ENCODE data around the gene METTL21A. TPM values are rescaled to one million over a fixed set of nuclear protein-coding genes. Genes with fewer than 3 reads are reported as not detected.

The METTL21A gene
- total and polyA plus RNA-seq, 9 of the 15 experiments (the other 6 are each of a cell fraction or from before 2014, with no cell fraction given), result 9.1 to 46.5 (median 37.4) TPM

DNA sequence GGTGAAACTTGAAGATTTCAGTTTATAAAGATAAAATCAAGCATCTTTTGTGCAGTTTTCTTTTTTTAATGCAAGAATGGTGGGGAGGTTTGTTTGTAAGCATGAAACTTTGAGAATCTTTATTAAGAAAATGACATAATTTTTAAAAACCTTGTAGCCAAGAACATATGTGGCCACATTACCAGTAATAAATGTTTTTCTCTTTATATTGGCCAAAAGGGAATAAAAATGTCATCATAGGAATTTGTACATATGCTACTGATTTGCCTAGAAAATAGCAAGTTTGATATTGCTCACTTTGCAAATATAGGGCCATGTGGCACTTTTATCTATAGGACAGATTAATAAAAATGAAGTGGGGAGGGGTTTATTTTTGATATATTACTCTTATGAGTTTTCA is 25.6 kb downstream of the METTL21A start:
- DNase-seq (ENCODE audit: extremely low read depth in 1 of 4, low spot score in 3 of 4), result no peak
- Histone ChIP-seq H3K9me3 (replicated peaks; ENCODE audit: control insufficient read depth, insufficient read depth, low read depth, low read length) (no peaks in the 10 kb centered on the region), H3K27me3 (ENCODE audit: control insufficient read depth in 2 of 2, insufficient read depth in 2 of 2, low read length in 2 of 2) (no peaks in the 10 kb centered on the region), H4K20me1 (replicated peaks; ENCODE audit: control insufficient read depth, insufficient read depth, low read length) (no peaks in the 10 kb centered on the region), H3K4me1 (replicated peaks in 1 of 2; ENCODE audit: control insufficient read depth in 2 of 2, insufficient read depth in 2 of 2, low read length in 2 of 2) (no peaks in the 10 kb centered on the region), H3K36me3 (ENCODE audit: control insufficient read depth, insufficient read depth, low read length) (peaks cover 22% of the 10 kb centered on the region; the same call in 1 of the 3 replicates), H3K27ac (ENCODE audit: extremely low read depth, low read depth, low read length) (no peak overlapping the region), H2AFZ (ENCODE audit: low read depth, low read length) (no peak overlapping the region), H3K79me2 (ENCODE audit: control insufficient read depth, insufficient read depth, low read length) (no peaks in the 10 kb centered on the region), H3K9me1 (ENCODE audit: control insufficient read depth, insufficient read depth, low read length) (no peaks in the 10 kb centered on the region), H3K4me3 (no peak overlapping the region), H3K9ac (ENCODE audit: insufficient read depth in 1 of 2, low read depth in 2 of 2, low read length in 2 of 2) (no peak overlapping the region), H3K4me2 (ENCODE audit: insufficient read depth, low read length) (no peak overlapping the region)
- FAIRE-seq, result no peak
- no peak for TF ChIP-seq CBX8 (IDR thresholded peaks at IDR 0.05; ENCODE audit: borderline replicate concordance, extremely low read depth, low read depth, low read length, poor library complexity, severe bottlenecking)
- TF ChIP-seq BRF1 (IDR thresholded peaks at IDR 0.05; ENCODE audit: borderline replicate concordance, extremely low read depth, insufficient read length), result no peak
- TF ChIP-seq, protein P1, sequence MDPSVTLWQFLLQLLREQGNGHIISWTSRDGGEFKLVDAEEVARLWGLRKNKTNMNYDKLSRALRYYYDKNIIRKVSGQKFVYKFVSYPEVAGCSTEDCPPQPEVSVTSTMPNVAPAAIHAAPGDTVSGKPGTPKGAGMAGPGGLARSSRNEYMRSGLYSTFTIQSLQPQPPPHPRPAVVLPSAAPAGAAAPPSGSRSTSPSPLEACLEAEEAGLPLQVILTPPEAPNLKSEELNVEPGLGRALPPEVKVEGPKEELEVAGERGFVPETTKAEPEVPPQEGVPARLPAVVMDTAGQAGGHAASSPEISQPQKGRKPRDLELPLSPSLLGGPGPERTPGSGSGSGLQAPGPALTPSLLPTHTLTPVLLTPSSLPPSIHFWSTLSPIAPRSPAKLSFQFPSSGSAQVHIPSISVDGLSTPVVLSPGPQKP (CRISPR knock-in tag; IDR thresholded peaks at IDR 0.05), result no peak
- no peak for TF ChIP-seq THRAP3 (IDR thresholded peaks at IDR 0.05; ENCODE audit: borderline replicate concordance)
- TF ChIP-seq LEF1 (IDR thresholded peaks at IDR 0.05), result no peak
- TF ChIP-seq ZNF408 (CRISPR knock-in tag; IDR thresholded peaks at IDR 0.05; ENCODE audit: low read depth), result no peak
- no peak for TF ChIP-seq ZNF699 (CRISPR knock-in tag; IDR thresholded peaks at IDR 0.05; ENCODE audit: insufficient replicate concordance)
- TF ChIP-seq, protein P2, sequence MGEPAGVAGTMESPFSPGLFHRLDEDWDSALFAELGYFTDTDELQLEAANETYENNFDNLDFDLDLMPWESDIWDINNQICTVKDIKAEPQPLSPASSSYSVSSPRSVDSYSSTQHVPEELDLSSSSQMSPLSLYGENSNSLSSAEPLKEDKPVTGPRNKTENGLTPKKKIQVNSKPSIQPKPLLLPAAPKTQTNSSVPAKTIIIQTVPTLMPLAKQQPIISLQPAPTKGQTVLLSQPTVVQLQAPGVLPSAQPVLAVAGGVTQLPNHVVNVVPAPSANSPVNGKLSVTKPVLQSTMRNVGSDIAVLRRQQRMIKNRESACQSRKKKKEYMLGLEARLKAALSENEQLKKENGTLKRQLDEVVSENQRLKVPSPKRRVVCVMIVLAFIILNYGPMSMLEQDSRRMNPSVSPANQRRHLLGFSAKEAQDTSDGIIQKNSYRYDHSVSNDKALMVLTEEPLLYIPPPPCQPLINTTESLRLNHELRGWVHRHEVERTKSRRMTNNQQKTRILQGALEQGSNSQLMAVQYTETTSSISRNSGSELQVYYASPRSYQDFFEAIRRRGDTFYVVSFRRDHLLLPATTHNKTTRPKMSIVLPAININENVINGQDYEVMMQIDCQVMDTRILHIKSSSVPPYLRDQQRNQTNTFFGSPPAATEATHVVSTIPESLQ (CRISPR knock-in tag; IDR thresholded peaks at IDR 0.05), result no peak
- no peak for TF ChIP-seq GATAD2B (IDR thresholded peaks at IDR 0.05; ENCODE audit: borderline replicate concordance)
- no peak for TF ChIP-seq KAT8 (IDR thresholded peaks at IDR 0.05; ENCODE audit: low read depth)
- TF ChIP-seq TRIM24 (IDR thresholded peaks at IDR 0.05), result no peak
- TF ChIP-seq ZBTB8A (IDR thresholded peaks at IDR 0.05; ENCODE audit: partially characterized antibody), result no peak
- no peak for TF ChIP-seq RFX1 (IDR thresholded peaks at IDR 0.05)
- TF ChIP-seq SMAD2 (IDR thresholded peaks at IDR 0.05; ENCODE audit: low read depth, low read length), result no peak
- TF ChIP-seq ZNF780A (CRISPR knock-in tag; IDR thresholded peaks at IDR 0.05), result no peak
- TF ChIP-seq HNRNPUL1 (IDR thresholded peaks at IDR 0.05; ENCODE audit: low read length), result no peak
- TF ChIP-seq ZFP1 (CRISPR knock-in tag; IDR thresholded peaks at IDR 0.05), result no peak
- in situ Hi-C loops (cut with MboI), result no loop called here
- BruUV-seq (replicated peaks), result no TSS peak
- ChIA-PET CTCF (ENCODE audit: low intra/inter-chr PET ratio) (no interaction called here), POLR2A (interaction anchor here (0.6 kb wide), 1 partner anchor 350 kb away, joined by 3 read pairs; no protein-coding TSS in a partner anchor)
- ATAC-seq, result no peak
- intact Hi-C loops (cut with micrococcal nuclease), result no loop called here

All from K562 (cell line).